ENCODE data around the gene SPIB. TPM values are rescaled to one million over a fixed set of nuclear protein-coding genes. Genes with fewer than 3 reads are reported as not detected.
A peak's percentile ranks its signal among the peaks of the same experiment; 100 is the strongest.
"Not testable (repeated sequence)": the region's sequence is repeated elsewhere in the genome, so short reads cannot be mapped to it uniquely, and the experiment has no call there.

Gene SPIB
- total RNA-seq, 6 donors from 2014 or later, result 0.13 to 2.1 (median 0.56) TPM; not detected in 2

- no peak for DNase-seq
- Histone ChIP-seq H3K9me3 (no peaks in the 10 kb centered on the region), H3K27ac (no peak overlapping the region), H3K27me3 (no peaks in the 10 kb centered on the region), H3K36me3 (no peaks in the 10 kb centered on the region), H3K4me1 (peaks cover 0 to 8% (median 0%) of the 10 kb centered on the region in 4 donors), H3K4me3 (no peak overlapping the region)
- ATAC-seq (ENCODE audit: low FRiP score in 2 of 2), result no peak
- 90 to 94% methylated on average over 13 of the region's 13 CpGs for WGBS, 2 donors
- TF ChIP-seq EP300 (IDR thresholded peaks at IDR 0.05), result no peak
- no peak for TF ChIP-seq POLR2A (IDR thresholded peaks at IDR 0.05)
- TF ChIP-seq CTCF (IDR thresholded peaks at IDR 0.05), result no peak
- TF ChIP-seq POLR2AphosphoS5 (IDR thresholded peaks at IDR 0.05), result no peak
Observed at GRCh38 chr19:50465000-50465399, 46.3 kb downstream of the SPIB start.

- H3K4me1 ChIP-seq, result peaks cover 0 to 8% (median 0%) of the 10 kb centered on the region in 4 donors
- no peaks in the 10 kb centered on the region for H3K9me3 ChIP-seq
- ATAC-seq (ENCODE audit: low FRiP score in 2 of 2), result peak; percentile 38 to 84
- WGBS, 2 donors, result 45 to 47% methylated on average over 19 to 22 of the region's 29 CpGs
- H3K36me3 ChIP-seq, result no peaks in the 10 kb centered on the region
- H3K27me3 ChIP-seq, result no peaks in the 10 kb centered on the region
- H3K4me3 ChIP-seq, result no peak overlapping the region
- peak; percentile 79 to 82 for DNase-seq
- TF ChIP-seq POLR2A (IDR thresholded peaks at IDR 0.05), result no peak
- TF ChIP-seq CTCF (IDR thresholded peaks at IDR 0.05), result peak in 2 of 6 experiments; percentile 19 to 31
- TF ChIP-seq POLR2AphosphoS5 (IDR thresholded peaks at IDR 0.05), result peak in 1 of 2 donors; percentile 7
- peak overlapping the region in 1 of 4 donors; percentile 7 for H3K27ac ChIP-seq
Observed at GRCh38 chr19:50465986-50466705, 47.4 kb downstream of the SPIB start.

GRCh38 chr19:50466706-50467039, 47.9 kb downstream of the SPIB start:
- no peak for DNase-seq
- Histone ChIP-seq H3K9me3 (no peaks in the 10 kb centered on the region), H3K27ac (no peak overlapping the region)

GRCh38 chr19:50467566-50467965, 48.8 kb downstream of the SPIB start:
- Histone ChIP-seq H3K4me1 (peaks cover 0 to 8% (median 0%) of the 10 kb centered on the region in 4 donors), H3K9me3 (no peaks in the 10 kb centered on the region), H3K4me3 (no peak overlapping the region), H3K27me3 (no peaks in the 10 kb centered on the region), H3K36me3 (no peaks in the 10 kb centered on the region), H3K27ac (no peak overlapping the region)
- TF ChIP-seq POLR2AphosphoS5 (IDR thresholded peaks at IDR 0.05) (no peak), CTCF (IDR thresholded peaks at IDR 0.05) (no peak), EP300 (IDR thresholded peaks at IDR 0.05) (no peak), POLR2A (IDR thresholded peaks at IDR 0.05) (no peak)
- ATAC-seq (ENCODE audit: low FRiP score in 2 of 2), result no peak
- no peak for DNase-seq
- WGBS, 2 donors, result 57 to 66% methylated on average over 16 to 18 of the region's 18 CpGs

More at GRCh38 chr19:50466706-50467039, 47.9 kb downstream of the SPIB start:
- Histone ChIP-seq H3K36me3 (no peaks in the 10 kb centered on the region), H3K4me1 (peaks cover 0 to 8% (median 0%) of the 10 kb centered on the region in 4 donors), H3K4me3 (no peak overlapping the region), H3K27me3 (no peaks in the 10 kb centered on the region)
- 72 to 83% methylated on average over 8 to 11 of the region's 11 CpGs for WGBS, 2 donors
- ATAC-seq (ENCODE audit: low FRiP score in 2 of 2), result no peak
- no peak for TF ChIP-seq CTCF (IDR thresholded peaks at IDR 0.05)
- no peak for TF ChIP-seq POLR2A (IDR thresholded peaks at IDR 0.05)

- 83 to 94% methylated on average over 6 of the region's 6 CpGs for WGBS, 2 donors
- TF ChIP-seq POLR2A (IDR thresholded peaks at IDR 0.05) (no peak), CTCF (IDR thresholded peaks at IDR 0.05) (no peak), POLR2AphosphoS5 (IDR thresholded peaks at IDR 0.05) (no peak), EP300 (IDR thresholded peaks at IDR 0.05) (no peak)
- DNase-seq (no peak), ATAC-seq (ENCODE audit: low FRiP score in 2 of 2) (no peak)
- Histone ChIP-seq H3K27me3 (no peaks in the 10 kb centered on the region), H3K9me3 (no peaks in the 10 kb centered on the region), H3K4me3 (no peak overlapping the region), H3K27ac (no peak overlapping the region), H3K4me1 (peaks cover 0 to 8% (median 0%) of the 10 kb centered on the region in 4 donors), H3K36me3 (no peaks in the 10 kb centered on the region)
Observed at GRCh38 chr19:50468818-50469217, 50.1 kb downstream of the SPIB start.

- H3K27me3 ChIP-seq; H3K36me3 ChIP-seq; H3K9me3 ChIP-seq; H3K27ac ChIP-seq; ATAC-seq (ENCODE audit: low FRiP score in 2 of 2); DNase-seq; H3K4me3 ChIP-seq: not testable (repeated sequence)
- WGBS, 2 donors, result 73 to 78% methylated on average over 3 of the region's 3 CpGs
- peaks cover 11 to 19% (median 13%) of the 10 kb centered on the region in 4 donors for H3K4me1 ChIP-seq
Observed at GRCh38 chr19:50473336-50473735, 54.6 kb downstream of the SPIB start.
